Lower leg skin (tissue), 4 donors: ENCODE measurements around the gene ZNF793. TPM values are rescaled to one million over a fixed set of nuclear protein-coding genes. Genes with fewer than 3 reads are reported as not detected.

ENCODE experiments used
- DNase-seq, 2 donors: peaks; one replicate each; pipeline ENCODE4 v3.0.0-alpha.2; 2019; ENCODE audit warnings: low spot score in 2 of 2
- H3K4me3 ChIP-seq: fragments of 200-600 bp; sonication (generic); 2 replicates; pipeline ENCODE4 v1.5.1; 2017; ENCODE audit warnings: mild to moderate bottlenecking, low read depth; ENCODE audit not compliant: poor library complexity, severe bottlenecking
- CTCF ChIP-seq, 3 donors: fragments of 450-650 bp; IDR thresholded peaks; one replicate each; pipeline ENCODE4 v1.5.1; 2016; ENCODE audit warnings: antibody characterized with exemption in 3 of 3, mild to moderate bottlenecking in 3 of 3, moderate library complexity in 2 of 3
- POLR2A ChIP-seq, 2 donors: fragments of 450-650 bp; IDR thresholded peaks; one replicate each; pipeline ENCODE4 v1.6.1; 2016 to 2017; ENCODE audit warnings: antibody characterized with exemption in 2 of 2, mild to moderate bottlenecking in 1 of 2, moderate library complexity in 1 of 2
- WGBS, 2 donors: methylation state at CpG; one replicate each; pipeline ENCODE4 v1.1.5; 2018; 5-methylcytosine and 5-hydroxymethylcytosine counted together
- intact Hi-C: fragments of 100-400 bp; cut with DNase I; formaldehyde crosslinking; loops from one replicate; pipeline ENCODE4 v1.15.0; 2023; ENCODE audit warnings: low total_unique reads
- total RNA-seq, 4 donors: library from RNA; depleted of rRNA; stranded (reverse); fragments of >200 nt; gene quantifications; one replicate each; pipeline ENCODE4 v1.1.0, GENCODE V29; 2016

Gene ZNF793
- total RNA-seq, 4 donors from 2014 or later: 2.2 to 5.3 (median 2.7) TPM

- TF ChIP-seq POLR2A (IDR thresholded peaks at IDR 0.05) (no peak), CTCF (IDR thresholded peaks at IDR 0.05) (no peak)
- DNase-seq: no peak
- 89 to 90% methylated on average over 3 of the region's 3 CpGs for WGBS, 2 donors
- intact Hi-C loops: no loop called here
- no peak overlapping the region for H3K4me3 ChIP-seq
Observed at GRCh38 chr19:37511186-37511585, 4.4 kb downstream of the ZNF793 start.

DNA sequence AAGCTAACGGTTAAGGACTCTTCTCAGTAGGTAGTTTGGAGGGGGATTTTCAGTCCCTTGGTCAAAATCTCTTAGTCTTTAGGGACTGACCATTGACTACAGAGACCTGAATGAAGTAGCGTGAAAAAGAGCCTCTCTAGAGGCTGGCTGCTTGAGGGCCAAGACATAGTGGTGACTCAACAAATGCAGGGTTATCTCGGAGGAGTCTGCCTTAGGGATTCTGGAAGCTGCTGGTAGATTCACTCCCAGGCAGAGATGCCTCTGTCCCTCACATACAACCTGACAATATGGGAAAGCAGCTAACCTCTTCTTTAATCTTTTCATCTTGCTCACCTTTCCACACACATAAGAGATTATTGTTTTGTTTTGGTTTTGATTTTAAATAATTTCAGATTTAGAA is 5.1 kb downstream of the ZNF793 start:
- 98 to 99% methylated on average over 3 of the region's 3 CpGs for WGBS, 2 donors
- DNase-seq: no peak
- TF ChIP-seq POLR2A (IDR thresholded peaks at IDR 0.05) (no peak), CTCF (IDR thresholded peaks at IDR 0.05) (no peak)
- H3K4me3 ChIP-seq: no peak overlapping the region
- intact Hi-C loops: no loop called here

DNA sequence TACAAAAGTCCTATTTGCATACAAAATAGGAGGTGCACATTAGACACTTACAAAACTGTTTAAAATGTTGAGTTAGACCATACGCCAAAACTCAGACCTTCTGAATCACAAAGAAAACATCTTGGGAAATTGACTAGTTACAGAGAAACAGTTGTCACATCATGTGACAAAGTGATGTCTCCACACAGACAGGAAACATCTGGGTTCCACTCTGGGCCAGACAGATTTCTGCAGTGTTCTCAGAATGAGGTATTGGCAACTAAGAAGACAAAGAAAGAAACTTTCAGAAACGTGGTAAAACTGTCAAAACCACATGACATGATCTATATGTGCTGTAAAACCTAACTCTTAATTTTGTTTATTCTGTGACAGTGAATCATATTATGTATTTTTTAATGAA is 6.7 kb downstream of the ZNF793 start:
- TF ChIP-seq POLR2A (IDR thresholded peaks at IDR 0.05) (no peak), CTCF (IDR thresholded peaks at IDR 0.05) (no peak)
- H3K4me3 ChIP-seq: no peak overlapping the region
- DNase-seq: no peak
- intact Hi-C loops: no loop called here
- WGBS, 2 donors: 45 to 46% methylated on average over 2 of the region's 2 CpGs

DNA sequence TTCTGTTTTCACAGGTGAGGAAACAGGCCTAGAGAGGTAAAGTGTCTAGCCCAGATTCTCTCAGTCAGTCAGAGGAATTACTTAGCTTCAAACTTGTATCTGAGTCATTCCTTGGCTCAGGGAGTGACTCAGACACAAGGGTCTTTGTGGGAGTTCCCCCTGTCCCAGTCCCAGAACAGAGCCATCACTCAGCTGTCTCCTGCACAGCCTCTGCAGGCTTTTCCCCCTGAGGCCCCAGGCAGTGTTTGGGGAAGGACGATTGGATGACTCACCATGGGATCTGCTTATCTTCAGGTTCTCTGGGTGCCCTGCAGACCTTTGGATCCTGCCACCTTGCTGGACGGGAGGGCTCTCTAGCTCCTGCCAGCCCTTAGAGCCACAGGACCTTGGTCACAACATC is 13.2 kb downstream of the ZNF793 start:
- no peak overlapping the region for H3K4me3 ChIP-seq
- WGBS, 2 donors: 65 to 67% methylated on average over 2 of the region's 2 CpGs
- DNase-seq: no peak
- intact Hi-C loops: no loop called here
- no peak for TF ChIP-seq POLR2A (IDR thresholded peaks at IDR 0.05)
- no peak for TF ChIP-seq CTCF (IDR thresholded peaks at IDR 0.05)

GRCh38 chr19:37537391-37537947 is 30.7 kb downstream of the ZNF793 start:
- TF ChIP-seq CTCF (IDR thresholded peaks at IDR 0.05) (no peak), POLR2A (IDR thresholded peaks at IDR 0.05) (no peak)
- intact Hi-C loops: no loop called here
- no peak for DNase-seq
- no peak overlapping the region for H3K4me3 ChIP-seq
- WGBS, 2 donors: 94 to 95% methylated on average over 7 of the region's 7 CpGs
